ENCODE measurements around the gene TMEM245. TPM values are rescaled to one million over a fixed set of nuclear protein-coding genes. Genes with fewer than 3 reads are reported as not detected.

Gene TMEM245
- polyA plus RNA-seq, 2 of the 4 experiments (the other 2 are of a cell fraction): 44.9 to 88.9 TPM

- Histone ChIP-seq H3K4me2 (no peak overlapping the region), H3K4me1 (peaks cover 20% of the 10 kb centered on the region), H3K9me3 (no peaks in the 10 kb centered on the region), H3K4me3 (no peak overlapping the region), H3K27ac (no peak overlapping the region)
- DNase-seq (ENCODE audit: low read depth in 1 of 2, low spot score in 1 of 2) (no peak), ATAC-seq (no peak), FAIRE-seq (no peak)
- TF ChIP-seq SREBF2 (IDR thresholded peaks at IDR 0.05): no peak
- no peak for TF ChIP-seq PBX3 (IDR thresholded peaks at IDR 0.05)
- TF ChIP-seq HOXA7 (CRISPR knock-in tag; IDR thresholded peaks at IDR 0.05): no peak
- CTCF ChIA-PET: interaction anchor here (1.1 kb wide), 1 partner anchor 23 kb away, joined by 3 read pairs; no protein-coding TSS in a partner anchor
- POLR2A ChIA-PET: no interaction called here
- 89% methylated on average over 1 of the region's 1 CpG for WGBS (ENCODE audit: missing lambda C conversion rate)
These were observed 103.6 kb downstream of the TMEM245 start for GRCh38 chr9:109016132-109016531.

- ATAC-seq (no peak), DNase-seq (ENCODE audit: low read depth in 1 of 2, low spot score in 1 of 2) (peak in 1 of 2 experiments; percentile 17), FAIRE-seq (no peak)
- TF ChIP-seq RAD21 (conservative IDR thresholded peaks at IDR 0.05 in 1 of 2, IDR thresholded peaks at IDR 0.05 in 1 of 2) (no peak), NFE2L2 (conservative IDR thresholded peaks at IDR 0.05; ENCODE audit: low read length) (no peak), KDM1A (IDR thresholded peaks at IDR 0.05; ENCODE audit: low read depth) (no peak), FOXS1 (CRISPR knock-in tag; IDR thresholded peaks at IDR 0.05) (no peak), BHLHE40 (IDR thresholded peaks at IDR 0.05; ENCODE audit: low read depth, low read length) (no peak), CTCF (IDR thresholded peaks at IDR 0.05) (no peak), POLR2A (IDR thresholded peaks at IDR 0.05; ENCODE audit: low read length) (no peak)
- ChIA-PET POLR2A (no interaction called here), CTCF (interaction anchor here (0.7 to 1.2 kb wide), 3 partner anchors 83 to 169 kb away, joined by 3 read pairs; no protein-coding TSS in a partner anchor)
- Histone ChIP-seq H3K4me1 (peaks cover 29% of the 10 kb centered on the region), H3K9me3 (no peaks in the 10 kb centered on the region), H3K4me3 (no peak overlapping the region), H3K27ac (no peak overlapping the region), H3K4me2 (no peak overlapping the region)
- WGBS (ENCODE audit: missing lambda C conversion rate): 79% methylated on average over 7 of the region's 7 CpGs
These were observed 105.0 kb downstream of the TMEM245 start for GRCh38 chr9:109014608-109015280.

GRCh38 chr9:109013679-109014607 lies 105.8 kb downstream of the TMEM245 start:
- H3K27ac ChIP-seq: peak overlapping the region; percentile 8 to 90; a peak in 3 of 6 replicates
- peaks cover 29% of the 10 kb centered on the region for H3K4me1 ChIP-seq
- FAIRE-seq (no peak), DNase-seq (ENCODE audit: low read depth in 1 of 2, low spot score in 1 of 2) (no peak), ATAC-seq (peak in 1 of 2 experiments; percentile 0; a peak in 1 of 6 replicates)
- peak overlapping the region; percentile 79 for H3K4me3 ChIP-seq
- H3K4me2 ChIP-seq: peak overlapping the region; percentile 88
- POLR2A ChIA-PET: no interaction called here
- WGBS (ENCODE audit: missing lambda C conversion rate): 41% methylated on average over 16 of the region's 19 CpGs
- TF ChIP-seq NR3C1 (IDR thresholded peaks at IDR 0.05) (no peak), BHLHE40 (IDR thresholded peaks at IDR 0.05; ENCODE audit: low read depth, low read length) (no peak), KDM1A (IDR thresholded peaks at IDR 0.05; ENCODE audit: low read depth) (no peak), SREBF2 (IDR thresholded peaks at IDR 0.05) (no peak), MAX (IDR thresholded peaks at IDR 0.05) (no peak), ZFP36 (IDR thresholded peaks at IDR 0.05; ENCODE audit: borderline replicate concordance, partially characterized antibody) (no peak), RNF2 (IDR thresholded peaks at IDR 0.05; ENCODE audit: borderline replicate concordance, low read depth) (no peak), CEBPB (IDR thresholded peaks at IDR 0.05) (no peak), HOXB13 (CRISPR knock-in tag; IDR thresholded peaks at IDR 0.05; ENCODE audit: low read depth) (no peak), RARB (CRISPR knock-in tag; IDR thresholded peaks at IDR 0.05) (no peak), FOSL2 (IDR thresholded peaks at IDR 0.05) (no peak), FOSL2 (CRISPR knock-in tag; IDR thresholded peaks at IDR 0.05) (no peak), HOXA7 (CRISPR knock-in tag; IDR thresholded peaks at IDR 0.05) (no peak), POLR2A (IDR thresholded peaks at IDR 0.05; ENCODE audit: low read length) (no peak), ESRRA (IDR thresholded peaks at IDR 0.05; ENCODE audit: borderline replicate concordance, low read length) (no peak), POLR2AphosphoS2 (conservative IDR thresholded peaks at IDR 0.05; ENCODE audit: low read length) (no peak)
- CTCF ChIA-PET: interaction anchor here (0.7 to 1.2 kb wide), 3 partner anchors 84 to 170 kb away, joined by 3 read pairs; no protein-coding TSS in a partner anchor
- H3K9me3 ChIP-seq: no peaks in the 10 kb centered on the region
